WTC11 (cell line): Measurements from ENCODE around the gene CELF2. TPM values are rescaled to one million over a fixed set of nuclear protein-coding genes. Genes with fewer than 3 reads are reported as not detected.

Experiments
- ATAC-seq: fragments of 200-7000 bp; cut with Tn5 transposase; 2 replicates; pipeline ENCODE4 v1.10.0; 2021; ENCODE audit warnings: mild to moderate bottlenecking, moderate library complexity
- CTCF ChIA-PET: fragments of 300-600 bp; sonication (Branson Sonifier 250); formaldehyde crosslinking; loops from one replicate; lab custom pipeline; 2021; ENCODE audit warnings: antibody characterized with exemption; lab: Charles Lee
- POLR2A ChIA-PET: fragments of 350-600 bp; sonication (Branson Sonifier 250); formaldehyde crosslinking; loops from one replicate; lab custom pipeline; 2021; ENCODE audit warnings: antibody characterized with exemption; lab: Charles Lee
- DNase-seq: peaks from one replicate; pipeline ENCODE4 v3.0.0; 2021; ENCODE audit warnings: low spot score
- H3K27ac Mint-ChIP-seq: 2 replicates; pipeline ENCODE4 v1.8.0; 2021; ENCODE audit warnings: mixed read lengths
- H3K27me3 Mint-ChIP-seq: 2 replicates; pipeline ENCODE4 v1.8.0; 2021; ENCODE audit warnings: low read depth, mild to moderate bottlenecking, moderate library complexity, mixed read lengths
- H3K36me3 Mint-ChIP-seq: 2 replicates; pipeline ENCODE4 v1.8.0; 2021; ENCODE audit warnings: mixed read lengths
- H3K4me1 Mint-ChIP-seq: 2 replicates; pipeline ENCODE4 v1.8.0; 2022; ENCODE audit warnings: mixed read lengths
- H3K4me3 Mint-ChIP-seq: 2 replicates; pipeline ENCODE4 v1.8.0; 2021; ENCODE audit warnings: mild to moderate bottlenecking, moderate library complexity, mixed read lengths
- H3K9me3 Mint-ChIP-seq: 2 replicates; pipeline ENCODE4 v1.8.0; 2021; ENCODE audit warnings: mixed read lengths
- ATF1 ChIP-seq: sonication (generic); formaldehyde crosslinking; IDR thresholded peaks from 2 replicates; pipeline ENCODE4 v1.8.1; 2023; ENCODE audit warnings: mild to moderate bottlenecking, moderate library complexity, missing genetic modification reagents
- ESRRA ChIP-seq: sonication (generic); formaldehyde crosslinking; IDR thresholded peaks from 2 replicates; pipeline ENCODE4 v1.8.1; 2022; ENCODE audit warnings: mild to moderate bottlenecking, missing genetic modification reagents, borderline replicate concordance
- FOXP1 ChIP-seq: sonication (generic); formaldehyde crosslinking; IDR thresholded peaks from 2 replicates; pipeline ENCODE4 v1.8.0; 2022; ENCODE audit warnings: missing genetic modification reagents, mild to moderate bottlenecking, moderate library complexity, borderline replicate concordance
- SMAD3 ChIP-seq: sonication (generic); formaldehyde crosslinking; IDR thresholded peaks from 2 replicates; pipeline ENCODE4 v1.8.0; 2022; ENCODE audit warnings: missing genetic modification reagents, mild to moderate bottlenecking, borderline replicate concordance
- TEAD4 ChIP-seq: sonication (generic); formaldehyde crosslinking; IDR thresholded peaks from 2 replicates; pipeline ENCODE4 v1.8.0; 2022; ENCODE audit warnings: mild to moderate bottlenecking, missing genetic modification reagents
- ZNF263 ChIP-seq: sonication (generic); formaldehyde crosslinking; IDR thresholded peaks from 2 replicates; pipeline ENCODE4 v1.8.1; 2022; ENCODE audit warnings: low read depth, mild to moderate bottlenecking, moderate library complexity, missing genetic modification reagents
- ZNF317 ChIP-seq: sonication (generic); formaldehyde crosslinking; IDR thresholded peaks from 2 replicates; pipeline ENCODE4 v1.8.1; 2023; ENCODE audit warnings: low read depth, mild to moderate bottlenecking, moderate library complexity, missing genetic modification reagents, borderline replicate concordance
- ZNF396 ChIP-seq: fragments of 250-450 bp; sonication (Bioruptor Pico); IDR thresholded peaks from 2 replicates; pipeline ENCODE4 v1.8.0; 2021; ENCODE audit warnings: mild to moderate bottlenecking, moderate library complexity, borderline replicate concordance
- total RNA-seq: library from RNA; stranded (reverse); gene quantifications from 3 replicates; pipeline ENCODE4 v1.2.3, GENCODE V29; 2021
- TF ChIP-seq, protein P1 (sequence below): fragments of 250-450 bp; sonication (Bioruptor Pico); IDR thresholded peaks from 2 replicates; pipeline ENCODE4 v1.9.0; 2021; ENCODE audit warnings: mild to moderate bottlenecking, borderline replicate concordance
- TF ChIP-seq, protein P2 (sequence below): sonication (generic); formaldehyde crosslinking; conservative IDR thresholded peaks from 2 replicates; pipeline ENCODE4 v1.8.1; 2023; ENCODE audit warnings: mild to moderate bottlenecking, low read depth, missing genetic modification reagents, moderate library complexity
- TF ChIP-seq, protein P3 (sequence below): sonication (generic); formaldehyde crosslinking; IDR thresholded peaks from 2 replicates; pipeline ENCODE4 v1.8.0; 2022; ENCODE audit warnings: mild to moderate bottlenecking, missing genetic modification reagents
- TF ChIP-seq, protein P4 (sequence below): fragments of 250-450 bp; sonication (Bioruptor Pico); IDR thresholded peaks from 2 replicates; pipeline ENCODE4 v2.1.2; 2022; ENCODE audit warnings: mild to moderate bottlenecking, moderate library complexity
- TF ChIP-seq, protein P5 (sequence below): sonication (generic); formaldehyde crosslinking; IDR thresholded peaks from 2 replicates; pipeline ENCODE4 v1.8.1; 2022; ENCODE audit warnings: missing genetic modification reagents, borderline replicate concordance

Gene CELF2
- total RNA-seq, 1 experiment from 2014 or later, result 24.6 TPM

DNA sequence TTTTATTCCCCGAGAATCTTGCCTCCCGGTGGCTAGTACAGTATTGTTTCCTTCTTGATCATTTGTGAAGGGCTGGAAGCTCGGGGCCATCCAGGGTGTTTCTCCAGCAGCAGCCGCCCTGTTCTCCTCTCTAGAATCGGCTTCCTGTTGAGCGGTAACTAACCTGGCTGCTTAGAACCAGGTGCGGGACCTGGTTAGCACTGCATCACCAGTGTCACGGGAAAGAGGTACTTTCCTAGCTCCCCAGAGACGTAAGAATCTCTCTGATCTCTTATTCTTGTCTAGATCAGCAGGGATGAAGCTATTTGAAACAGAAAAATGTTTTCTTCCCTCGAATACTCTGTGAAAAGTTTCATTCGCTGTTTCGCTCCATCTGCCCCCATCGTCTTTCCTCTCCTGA is 239.2 kb downstream of the CELF2 start:
- CTCF ChIA-PET, result interaction anchor here (1.3 to 1.5 kb wide), 2 partner anchors 14 to 161 kb away, joined by 3 read pairs; no protein-coding TSS in a partner anchor
- H3K27ac Mint-ChIP-seq, result peak overlapping the region; percentile 76
- no peak for DNase-seq
- H3K4me1 Mint-ChIP-seq, result peaks cover 17% of the 10 kb centered on the region
- no peaks in the 10 kb centered on the region for H3K27me3 Mint-ChIP-seq
- no peak for TF ChIP-seq FOXP1 (CRISPR knock-in tag)
- TF ChIP-seq ESRRA (CRISPR knock-in tag), result no peak
- no peak for TF ChIP-seq ZNF396 (CRISPR knock-in tag)
- TF ChIP-seq TEAD4 (CRISPR knock-in tag), result no peak
- TF ChIP-seq SMAD3, result no peak
- TF ChIP-seq ZNF317 (CRISPR knock-in tag), result no peak
- TF ChIP-seq, protein P1, sequence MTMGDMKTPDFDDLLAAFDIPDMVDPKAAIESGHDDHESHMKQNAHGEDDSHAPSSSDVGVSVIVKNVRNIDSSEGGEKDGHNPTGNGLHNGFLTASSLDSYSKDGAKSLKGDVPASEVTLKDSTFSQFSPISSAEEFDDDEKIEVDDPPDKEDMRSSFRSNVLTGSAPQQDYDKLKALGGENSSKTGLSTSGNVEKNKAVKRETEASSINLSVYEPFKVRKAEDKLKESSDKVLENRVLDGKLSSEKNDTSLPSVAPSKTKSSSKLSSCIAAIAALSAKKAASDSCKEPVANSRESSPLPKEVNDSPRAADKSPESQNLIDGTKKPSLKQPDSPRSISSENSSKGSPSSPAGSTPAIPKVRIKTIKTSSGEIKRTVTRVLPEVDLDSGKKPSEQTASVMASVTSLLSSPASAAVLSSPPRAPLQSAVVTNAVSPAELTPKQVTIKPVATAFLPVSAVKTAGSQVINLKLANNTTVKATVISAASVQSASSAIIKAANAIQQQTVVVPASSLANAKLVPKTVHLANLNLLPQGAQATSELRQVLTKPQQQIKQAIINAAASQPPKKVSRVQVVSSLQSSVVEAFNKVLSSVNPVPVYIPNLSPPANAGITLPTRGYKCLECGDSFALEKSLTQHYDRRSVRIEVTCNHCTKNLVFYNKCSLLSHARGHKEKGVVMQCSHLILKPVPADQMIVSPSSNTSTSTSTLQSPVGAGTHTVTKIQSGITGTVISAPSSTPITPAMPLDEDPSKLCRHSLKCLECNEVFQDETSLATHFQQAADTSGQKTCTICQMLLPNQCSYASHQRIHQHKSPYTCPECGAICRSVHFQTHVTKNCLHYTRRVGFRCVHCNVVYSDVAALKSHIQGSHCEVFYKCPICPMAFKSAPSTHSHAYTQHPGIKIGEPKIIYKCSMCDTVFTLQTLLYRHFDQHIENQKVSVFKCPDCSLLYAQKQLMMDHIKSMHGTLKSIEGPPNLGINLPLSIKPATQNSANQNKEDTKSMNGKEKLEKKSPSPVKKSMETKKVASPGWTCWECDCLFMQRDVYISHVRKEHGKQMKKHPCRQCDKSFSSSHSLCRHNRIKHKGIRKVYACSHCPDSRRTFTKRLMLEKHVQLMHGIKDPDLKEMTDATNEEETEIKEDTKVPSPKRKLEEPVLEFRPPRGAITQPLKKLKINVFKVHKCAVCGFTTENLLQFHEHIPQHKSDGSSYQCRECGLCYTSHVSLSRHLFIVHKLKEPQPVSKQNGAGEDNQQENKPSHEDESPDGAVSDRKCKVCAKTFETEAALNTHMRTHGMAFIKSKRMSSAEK, result no peak
- TF ChIP-seq, protein P2, sequence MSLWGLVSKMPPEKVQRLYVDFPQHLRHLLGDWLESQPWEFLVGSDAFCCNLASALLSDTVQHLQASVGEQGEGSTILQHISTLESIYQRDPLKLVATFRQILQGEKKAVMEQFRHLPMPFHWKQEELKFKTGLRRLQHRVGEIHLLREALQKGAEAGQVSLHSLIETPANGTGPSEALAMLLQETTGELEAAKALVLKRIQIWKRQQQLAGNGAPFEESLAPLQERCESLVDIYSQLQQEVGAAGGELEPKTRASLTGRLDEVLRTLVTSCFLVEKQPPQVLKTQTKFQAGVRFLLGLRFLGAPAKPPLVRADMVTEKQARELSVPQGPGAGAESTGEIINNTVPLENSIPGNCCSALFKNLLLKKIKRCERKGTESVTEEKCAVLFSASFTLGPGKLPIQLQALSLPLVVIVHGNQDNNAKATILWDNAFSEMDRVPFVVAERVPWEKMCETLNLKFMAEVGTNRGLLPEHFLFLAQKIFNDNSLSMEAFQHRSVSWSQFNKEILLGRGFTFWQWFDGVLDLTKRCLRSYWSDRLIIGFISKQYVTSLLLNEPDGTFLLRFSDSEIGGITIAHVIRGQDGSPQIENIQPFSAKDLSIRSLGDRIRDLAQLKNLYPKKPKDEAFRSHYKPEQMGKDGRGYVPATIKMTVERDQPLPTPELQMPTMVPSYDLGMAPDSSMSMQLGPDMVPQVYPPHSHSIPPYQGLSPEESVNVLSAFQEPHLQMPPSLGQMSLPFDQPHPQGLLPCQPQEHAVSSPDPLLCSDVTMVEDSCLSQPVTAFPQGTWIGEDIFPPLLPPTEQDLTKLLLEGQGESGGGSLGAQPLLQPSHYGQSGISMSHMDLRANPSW (CRISPR knock-in tag), result no peak
- TF ChIP-seq, protein P3, sequence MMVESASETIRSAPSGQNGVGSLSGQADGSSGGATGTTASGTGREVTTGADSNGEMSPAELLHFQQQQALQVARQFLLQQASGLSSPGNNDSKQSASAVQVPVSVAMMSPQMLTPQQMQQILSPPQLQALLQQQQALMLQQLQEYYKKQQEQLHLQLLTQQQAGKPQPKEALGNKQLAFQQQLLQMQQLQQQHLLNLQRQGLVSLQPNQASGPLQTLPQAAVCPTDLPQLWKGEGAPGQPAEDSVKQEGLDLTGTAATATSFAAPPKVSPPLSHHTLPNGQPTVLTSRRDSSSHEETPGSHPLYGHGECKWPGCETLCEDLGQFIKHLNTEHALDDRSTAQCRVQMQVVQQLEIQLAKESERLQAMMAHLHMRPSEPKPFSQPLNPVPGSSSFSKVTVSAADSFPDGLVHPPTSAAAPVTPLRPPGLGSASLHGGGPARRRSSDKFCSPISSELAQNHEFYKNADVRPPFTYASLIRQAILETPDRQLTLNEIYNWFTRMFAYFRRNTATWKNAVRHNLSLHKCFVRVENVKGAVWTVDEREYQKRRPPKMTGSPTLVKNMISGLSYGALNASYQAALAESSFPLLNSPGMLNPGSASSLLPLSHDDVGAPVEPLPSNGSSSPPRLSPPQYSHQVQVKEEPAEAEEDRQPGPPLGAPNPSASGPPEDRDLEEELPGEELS (CRISPR knock-in tag), result no peak
- TF ChIP-seq, protein P4, sequence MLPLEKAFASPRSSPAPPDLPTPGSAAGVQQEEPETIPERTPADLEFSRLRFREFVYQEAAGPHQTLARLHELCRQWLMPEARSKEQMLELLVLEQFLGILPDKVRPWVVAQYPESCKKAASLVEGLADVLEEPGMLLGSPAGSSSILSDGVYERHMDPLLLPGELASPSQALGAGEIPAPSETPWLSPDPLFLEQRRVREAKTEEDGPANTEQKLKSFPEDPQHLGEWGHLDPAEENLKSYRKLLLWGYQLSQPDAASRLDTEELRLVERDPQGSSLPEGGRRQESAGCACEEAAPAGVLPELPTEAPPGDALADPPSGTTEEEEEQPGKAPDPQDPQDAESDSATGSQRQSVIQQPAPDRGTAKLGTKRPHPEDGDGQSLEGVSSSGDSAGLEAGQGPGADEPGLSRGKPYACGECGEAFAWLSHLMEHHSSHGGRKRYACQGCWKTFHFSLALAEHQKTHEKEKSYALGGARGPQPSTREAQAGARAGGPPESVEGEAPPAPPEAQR, result no peak
- no peak for TF ChIP-seq ZNF263 (CRISPR knock-in tag)
- TF ChIP-seq, protein P5, sequence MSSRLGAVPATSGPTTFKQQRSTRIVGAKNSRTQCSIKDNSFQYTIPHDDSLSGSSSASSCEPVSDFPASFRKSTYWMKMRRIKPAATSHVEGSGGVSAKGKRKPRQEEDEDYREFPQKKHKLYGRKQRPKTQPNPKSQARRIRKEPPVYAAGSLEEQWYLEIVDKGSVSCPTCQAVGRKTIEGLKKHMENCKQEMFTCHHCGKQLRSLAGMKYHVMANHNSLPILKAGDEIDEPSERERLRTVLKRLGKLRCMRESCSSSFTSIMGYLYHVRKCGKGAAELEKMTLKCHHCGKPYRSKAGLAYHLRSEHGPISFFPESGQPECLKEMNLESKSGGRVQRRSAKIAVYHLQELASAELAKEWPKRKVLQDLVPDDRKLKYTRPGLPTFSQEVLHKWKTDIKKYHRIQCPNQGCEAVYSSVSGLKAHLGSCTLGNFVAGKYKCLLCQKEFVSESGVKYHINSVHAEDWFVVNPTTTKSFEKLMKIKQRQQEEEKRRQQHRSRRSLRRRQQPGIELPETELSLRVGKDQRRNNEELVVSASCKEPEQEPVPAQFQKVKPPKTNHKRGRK, result no peak
- no peak for TF ChIP-seq ATF1
- H3K9me3 Mint-ChIP-seq, result no peaks in the 10 kb centered on the region
- H3K36me3 Mint-ChIP-seq, result peaks cover 21% of the 10 kb centered on the region; the same call in 1 of the 2 replicates
- POLR2A ChIA-PET, result interaction anchor here (0.6 kb wide), 1 partner anchor 40 kb away, joined by 6 read pairs; no protein-coding TSS in a partner anchor
- peak; percentile 46; the same call in 1 of the 2 replicates for ATAC-seq
- H3K4me3 Mint-ChIP-seq, result no peak overlapping the region
